Suprapubic skin (tissue), 3 donors: Measurements from ENCODE around the gene RPL18A.

Experiments used
- CTCF ChIP-seq, 2 donors: fragments of 200-600 bp in 1 of 2; fragments of 450-650 bp in 1 of 2; sonication (generic) in 1 of 2; IDR thresholded peaks; one replicate each; pipeline ENCODE4 v1.5.1; 2016 to 2019; ENCODE audit warnings: antibody characterized with exemption in 2 of 2, mild to moderate bottlenecking in 1 of 2, moderate library complexity in 1 of 2
- EP300 ChIP-seq: sonication (generic); formaldehyde crosslinking; IDR thresholded peaks from one replicate; pipeline ENCODE4 v1.6.1; 2017; ENCODE audit warnings: antibody characterized with exemption

- TF ChIP-seq CTCF (IDR thresholded peaks at IDR 0.05), result no peak
- TF ChIP-seq EP300, result no peak
These were observed 16.9 kb upstream of the RPL18A start for GRCh38 chr19:17842663-17843291.
